HG02798 (cell line): ENCODE measurements around the gene ASCL2.

Experiments
- ATAC-seq: cut with Tn5 transposase; IDR thresholded peaks from one replicate; pipeline ENCODE4 v1.9.1; 2021; ENCODE audit warnings: mild to moderate bottlenecking; ENCODE audit not compliant: unreplicated experiment, poor library complexity

ASCL2 gene

GRCh38 chr11:2270322-2271076, at the start of gene ASCL2:
ASCL2 (minus strand) TSS chr11:2270588; CDS start chr11:2270332, 256 bp downstream.
- no peak for ATAC-seq

- no peak for ATAC-seq
Observed at GRCh38 chr11:2319791-2320472, 49.5 kb upstream of the ASCL2 start.

- ATAC-seq: no peak
Observed at GRCh38 chr11:2318707-2319106, 48.3 kb upstream of the ASCL2 start.

GRCh38 chr11:2318123-2318522, 47.7 kb upstream of the ASCL2 start:
- no peak for ATAC-seq

GRCh38 chr11:2317354-2318050, 47.1 kb upstream of the ASCL2 start:
- no peak for ATAC-seq

- ATAC-seq: no peak
Observed at GRCh38 chr11:2316963-2317244, 46.5 kb upstream of the ASCL2 start.

GRCh38 chr11:2316169-2316962, 46.0 kb upstream of the ASCL2 start:
- no peak for ATAC-seq

GRCh38 chr11:2315395-2316168, 45.2 kb upstream of the ASCL2 start:
- ATAC-seq: no peak

- no peak for ATAC-seq
Observed at GRCh38 chr11:2314525-2315394, 44.4 kb upstream of the ASCL2 start.

- ATAC-seq: no peak
Observed at GRCh38 chr11:2314136-2314524, 43.7 kb upstream of the ASCL2 start.

- no peak for ATAC-seq
Observed at GRCh38 chr11:2313051-2313951, 42.9 kb upstream of the ASCL2 start.

- no peak for ATAC-seq
Observed at GRCh38 chr11:2312232-2313042, 42.0 kb upstream of the ASCL2 start.

GRCh38 chr11:2311353-2312133, 41.2 kb upstream of the ASCL2 start:
- ATAC-seq: no peak

GRCh38 chr11:2310786-2311352, 40.5 kb upstream of the ASCL2 start:
- ATAC-seq: no peak

- no peak for ATAC-seq
Observed at GRCh38 chr11:2310073-2310785, 39.8 kb upstream of the ASCL2 start.
